AG08396 (cell line): ENCODE results near the gene PPID.
"Not testable (repeated sequence)": the region's sequence is repeated elsewhere in the genome, so short reads cannot be mapped to it uniquely, and the experiment has no call there.

Source experiments
- DNase-seq: peaks from one replicate; pipeline ENCODE4 v3.0.0; 2012; ENCODE audit warnings: low spot score, mixed read lengths

PPID gene

GRCh38 chr4:158722917-158723793 is at the start of gene PPID:
Gene PPID (minus strand): TSS chr4:158723396. CDS start chr4:158723288, 108 bp downstream.
- peak; percentile 90 for DNase-seq

- no peak for DNase-seq
Measured at GRCh38 chr4:158771776-158772175, 48.6 kb upstream of the PPID start.

- no peak for DNase-seq
Measured at GRCh38 chr4:158770671-158771070, 47.5 kb upstream of the PPID start.

GRCh38 chr4:158769175-158769921 is 46.2 kb upstream of the PPID start:
- DNase-seq, result peak; percentile 43

- DNase-seq, result peak; percentile 95
Measured at GRCh38 chr4:158768555-158769174, 45.5 kb upstream of the PPID start, which contains the start of gene FNIP2. Gene FNIP2 (plus strand): TSS chr4:158769026. CDS start chr4:158769213, 187 bp downstream.

- DNase-seq, result no peak
Measured at GRCh38 chr4:158767451-158767850, 44.3 kb upstream of the PPID start.

- no peak for DNase-seq
Measured at GRCh38 chr4:158766434-158767044, 43.3 kb upstream of the PPID start.

- DNase-seq, result no peak
Measured at GRCh38 chr4:158763462-158763861, 40.3 kb upstream of the PPID start.

GRCh38 chr4:158762553-158762952 is 39.4 kb upstream of the PPID start:
- DNase-seq, result no peak

- no peak for DNase-seq
Measured at GRCh38 chr4:158760866-158761265, 37.7 kb upstream of the PPID start.

- DNase-seq, result not testable (repeated sequence)
Measured at GRCh38 chr4:158759539-158759938, 36.3 kb upstream of the PPID start.

GRCh38 chr4:158758703-158759102 is 35.5 kb upstream of the PPID start:
- DNase-seq, result no peak

GRCh38 chr4:158758142-158758541 is 34.9 kb upstream of the PPID start:
- no peak for DNase-seq

GRCh38 chr4:158756588-158756987 is 33.4 kb upstream of the PPID start:
- no peak for DNase-seq

- not testable (repeated sequence) for DNase-seq
Measured at GRCh38 chr4:158755819-158756218, 32.6 kb upstream of the PPID start.

GRCh38 chr4:158754385-158755180 is 31.4 kb upstream of the PPID start:
- peak; percentile 37 for DNase-seq

GRCh38 chr4:158750379-158750778 is 27.2 kb upstream of the PPID start:
- DNase-seq, result peak; percentile 86

- DNase-seq, result not testable (repeated sequence)
Measured at GRCh38 chr4:158746537-158746936, 23.3 kb upstream of the PPID start.

- DNase-seq, result no peak
Measured at GRCh38 chr4:158741326-158742021, 18.3 kb upstream of the PPID start.

- no peak for DNase-seq
Measured at GRCh38 chr4:158739600-158739999, 16.4 kb upstream of the PPID start.

GRCh38 chr4:158738866-158739265 is 15.7 kb upstream of the PPID start:
- DNase-seq, result no peak
